ENCODE data around the gene HDAC9.

HDAC9 gene

DNA sequence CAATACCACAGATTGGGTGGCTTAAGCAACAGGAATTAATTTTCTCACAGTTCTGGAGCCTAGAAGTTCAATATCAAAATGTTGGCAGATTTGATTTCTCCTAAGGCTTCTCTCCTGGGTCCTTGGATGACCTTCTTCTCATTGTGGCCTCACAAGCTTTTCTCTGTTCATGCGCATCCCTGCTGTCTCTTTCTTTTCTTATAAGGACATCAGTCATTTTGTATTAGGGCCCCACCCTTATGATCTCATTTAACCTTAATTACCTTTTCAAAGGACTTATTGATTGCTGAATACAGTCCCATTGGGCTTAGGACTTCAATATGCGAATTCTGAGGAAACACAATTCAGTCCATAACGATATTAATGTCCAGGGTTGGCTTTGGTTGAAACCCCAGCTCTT, 285.4 kb downstream of the HDAC9 start:
- no peak for DNase-seq (ENCODE audit: low read depth, low spot score)

DNA sequence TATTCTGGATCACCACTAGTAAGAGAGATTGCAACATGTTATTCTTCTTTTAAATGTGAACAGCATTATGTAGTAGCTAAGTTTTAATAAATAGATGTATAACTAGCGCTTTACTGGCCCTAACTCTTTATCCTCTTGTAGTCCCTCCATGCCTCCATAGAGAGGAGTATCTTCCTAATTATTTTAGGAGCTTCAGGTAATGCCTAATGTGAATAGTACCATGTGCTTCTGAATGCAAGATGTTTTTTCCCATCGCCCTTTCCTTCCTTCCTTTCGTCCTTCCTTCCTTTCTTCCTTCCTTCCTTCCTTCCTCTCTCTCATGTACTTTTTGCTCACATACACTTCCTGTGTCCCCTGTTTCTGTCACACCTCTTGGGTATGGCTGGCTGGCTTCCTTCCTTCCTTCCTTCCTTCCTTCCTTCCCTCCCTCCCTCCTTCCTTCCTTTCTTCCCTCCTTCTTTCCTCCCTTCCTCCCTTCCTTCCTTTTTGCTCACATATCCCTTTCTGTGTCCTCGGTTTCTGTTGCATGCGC, 290.7 kb downstream of the HDAC9 start:
- DNase-seq (ENCODE audit: low read depth, low spot score) = no peak

DNA sequence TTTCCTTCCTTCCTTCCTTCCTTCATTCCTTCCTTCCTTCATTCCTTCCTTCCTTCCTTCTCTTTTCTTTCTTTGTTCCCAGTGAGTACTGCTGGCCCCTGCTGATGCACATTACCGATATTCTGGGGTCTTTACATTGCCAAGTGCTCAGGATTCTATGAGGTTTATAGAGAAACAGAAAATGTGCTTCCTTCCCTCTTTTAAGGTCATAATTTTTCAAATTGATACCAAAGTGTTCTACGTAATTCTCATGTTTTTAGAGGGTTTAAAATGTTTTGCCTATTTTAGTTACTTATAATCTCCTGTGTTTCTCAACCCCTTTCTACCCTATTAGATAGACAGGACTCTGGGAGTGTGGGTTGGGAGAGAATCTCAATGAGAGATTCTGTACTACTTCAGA, 291.2 kb downstream of the HDAC9 start:
- DNase-seq (ENCODE audit: low read depth, low spot score) = no peak

DNA sequence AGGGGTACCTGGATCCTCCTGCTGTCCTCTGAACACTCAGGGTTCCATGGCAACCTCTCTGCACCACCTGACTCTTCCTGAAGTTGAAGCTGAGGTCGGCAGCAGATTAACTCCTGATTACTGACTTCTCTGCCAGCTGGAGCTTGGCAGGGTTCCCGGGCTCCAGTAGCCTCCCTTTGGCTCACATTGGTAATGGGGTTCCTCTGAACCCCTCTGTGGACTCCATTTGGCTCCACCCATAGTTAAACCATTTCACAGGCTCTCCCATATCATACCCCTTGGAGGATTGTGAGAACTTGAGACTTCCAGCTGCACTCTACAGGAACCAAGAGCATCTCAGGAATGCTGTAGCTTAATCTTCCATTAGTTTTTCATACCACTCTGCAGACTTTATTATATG, 292.5 kb downstream of the HDAC9 start:
- DNase-seq (ENCODE audit: low read depth, low spot score) = no peak

DNA sequence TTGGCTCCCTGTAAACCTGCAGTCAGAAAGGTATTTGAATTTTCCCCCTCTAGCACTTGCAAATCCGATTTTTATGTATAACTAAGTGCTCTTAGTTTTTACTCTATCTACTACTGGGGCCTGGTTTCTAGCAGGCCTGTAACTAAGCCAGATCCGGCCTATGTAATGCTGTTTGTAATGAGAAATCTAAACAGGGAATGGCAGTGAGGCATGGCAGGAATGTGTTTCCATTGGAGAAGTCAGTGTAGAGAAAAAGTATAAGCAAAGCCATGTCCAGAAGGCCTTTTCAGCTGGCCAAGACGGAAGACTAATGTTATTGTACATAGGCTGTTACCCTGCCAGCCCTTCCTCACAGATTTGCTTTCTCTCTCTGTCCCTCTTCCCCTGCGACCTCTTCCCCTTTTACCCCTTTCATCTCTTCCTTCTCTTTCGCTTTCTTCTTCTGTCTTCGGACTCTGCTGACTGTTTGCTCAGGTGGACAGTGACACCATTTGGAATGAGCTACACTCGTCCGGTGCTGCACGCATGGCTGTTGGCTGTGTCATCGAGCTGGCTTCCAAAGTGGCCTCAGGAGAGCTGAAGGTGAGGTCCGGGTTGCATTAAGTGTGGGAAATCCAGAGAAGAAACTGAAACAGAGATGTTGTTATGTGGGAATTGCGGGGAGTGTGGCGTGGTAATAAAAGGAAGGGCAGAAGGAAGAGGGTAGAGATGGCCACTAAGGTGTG, 297.5 kb downstream of the HDAC9 start:
- no peak for DNase-seq (ENCODE audit: low read depth, low spot score)

DNA sequence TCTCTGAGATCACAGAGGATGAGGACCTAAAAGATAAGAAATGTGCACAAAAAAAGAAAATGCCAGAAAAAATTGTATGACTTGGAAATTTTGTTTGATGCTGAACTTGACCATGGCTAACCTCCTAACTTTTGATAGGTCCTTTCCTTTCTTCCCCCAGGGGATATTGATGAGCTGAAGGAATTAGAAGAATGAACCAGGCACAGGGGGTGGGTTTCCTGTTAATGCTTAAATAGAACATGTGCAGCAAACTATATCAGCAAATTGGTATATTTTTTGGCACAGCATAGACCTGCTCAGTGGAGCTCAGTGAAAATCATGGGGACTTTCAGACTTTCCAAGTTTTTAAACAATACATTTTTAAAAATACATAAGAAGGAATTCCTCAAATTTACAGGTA, 300.7 kb downstream of the HDAC9 start:
- DNase-seq (ENCODE audit: low read depth, low spot score) = no peak

DNA sequence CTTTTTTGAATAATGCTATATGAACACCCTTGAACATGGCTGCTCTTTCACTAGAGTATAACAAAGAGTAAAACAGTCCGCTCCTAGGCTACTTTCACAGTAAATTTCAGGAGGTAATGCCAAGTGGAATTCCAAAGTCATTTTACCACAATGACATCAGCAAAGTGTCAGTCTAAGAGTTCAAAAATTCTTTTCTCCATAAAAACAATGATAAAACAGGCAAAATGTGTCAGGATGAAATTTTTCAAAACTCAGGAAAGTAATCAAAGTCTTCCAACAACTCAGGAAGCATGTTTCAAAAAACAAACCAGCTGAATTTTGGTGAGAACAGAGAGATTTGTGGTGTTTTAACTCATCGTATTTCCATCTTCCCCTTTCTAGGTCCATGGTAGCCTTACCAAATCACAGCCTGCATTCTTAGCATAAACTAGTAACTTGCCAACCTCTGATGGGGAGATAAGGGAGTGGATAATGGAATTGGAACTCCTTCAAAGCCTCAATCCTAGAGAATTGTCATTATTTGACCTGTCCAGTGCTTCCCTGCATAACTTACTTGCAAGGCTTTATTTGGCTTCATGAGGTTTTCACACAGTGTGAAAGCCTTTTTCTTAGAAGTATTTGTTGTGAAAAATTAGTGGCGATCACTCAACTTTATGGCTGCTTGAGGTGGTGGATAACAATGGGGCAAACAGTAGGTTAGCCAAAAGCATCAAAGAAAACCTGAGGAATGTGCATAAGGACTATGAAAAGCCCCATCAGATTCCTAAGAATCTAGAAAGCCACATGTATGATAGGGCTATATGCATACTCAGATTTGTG, 302.7 kb downstream of the HDAC9 start:
- DNase-seq (ENCODE audit: low read depth, low spot score) = no peak

DNA sequence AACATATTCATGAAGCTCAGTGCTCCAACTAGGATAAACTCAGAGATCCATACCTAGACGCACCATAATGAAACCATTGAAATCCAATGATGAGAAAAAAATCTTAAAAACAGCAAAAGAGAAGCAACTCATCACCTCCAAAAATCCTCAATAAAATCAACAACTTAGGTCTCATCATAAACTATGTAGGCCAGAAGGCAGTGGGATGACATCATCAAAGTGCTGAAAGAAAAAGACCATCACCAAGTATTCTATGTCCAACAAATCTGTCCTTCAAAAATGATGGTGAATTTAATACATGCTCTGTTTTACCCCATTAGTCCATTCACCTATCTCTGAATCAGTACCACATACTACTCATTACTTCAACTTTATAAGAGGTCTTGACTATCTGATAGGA, 304.4 kb downstream of the HDAC9 start:
- no peak for DNase-seq (ENCODE audit: low read depth, low spot score)

DNA sequence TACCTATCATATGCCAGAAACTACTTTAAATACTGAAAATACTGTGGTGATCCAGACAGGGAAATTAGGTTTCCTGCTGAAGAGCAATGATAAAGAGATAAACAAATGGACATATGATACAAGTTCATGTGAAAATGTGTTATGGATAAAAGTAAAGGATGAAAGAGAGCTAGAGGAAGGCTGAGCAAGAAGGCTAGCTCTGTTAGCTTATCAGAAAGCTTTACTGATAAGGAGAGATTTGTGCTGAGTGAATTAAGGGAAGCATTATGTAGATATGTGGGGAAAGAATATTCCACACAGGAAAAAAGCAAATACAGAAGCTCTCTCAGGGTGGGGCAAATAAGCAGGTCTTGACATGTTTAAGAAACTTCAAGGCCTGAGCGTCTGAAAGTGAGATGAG, 308.4 kb downstream of the HDAC9 start:
- no peak for DNase-seq (ENCODE audit: low read depth, low spot score)

DNA sequence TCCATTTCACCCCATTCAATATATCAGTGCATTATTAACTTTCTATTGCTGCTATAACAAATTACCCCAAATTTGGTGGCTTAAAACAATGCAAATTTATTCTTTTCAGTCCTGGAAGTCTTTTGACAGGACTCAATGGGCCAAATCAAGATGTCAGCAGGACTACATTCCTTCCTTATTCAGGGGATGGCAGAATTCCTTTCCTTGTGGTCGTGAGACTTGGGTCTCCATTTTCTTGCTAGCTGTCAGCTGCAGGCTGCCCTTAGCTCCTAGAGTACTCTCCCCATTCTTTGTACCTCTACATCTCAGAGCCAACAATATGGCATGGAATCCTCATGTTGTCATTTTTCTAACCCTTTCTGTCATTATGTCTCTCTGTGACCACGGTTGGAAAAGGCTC, 310.6 kb downstream of the HDAC9 start:
- no peak for DNase-seq (ENCODE audit: low read depth, low spot score)

DNA sequence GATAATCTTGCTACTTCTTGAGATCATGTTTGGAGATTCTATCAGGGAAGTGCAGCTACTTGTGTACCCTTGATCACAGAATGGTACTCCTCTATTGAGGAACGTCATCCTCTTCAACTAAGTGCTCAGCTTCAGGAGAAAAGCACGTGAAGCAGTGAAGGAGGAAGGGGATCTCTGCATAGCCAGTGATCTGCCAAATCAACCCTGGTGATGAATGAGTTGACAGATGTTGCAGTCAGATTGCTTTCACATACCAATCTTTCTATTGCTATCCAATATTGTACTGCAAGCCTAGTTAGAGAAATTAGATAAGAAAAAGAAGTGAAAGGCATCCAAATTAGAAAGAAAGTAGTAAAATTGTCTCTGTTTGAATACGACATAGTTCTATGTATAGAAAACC, 312.5 kb downstream of the HDAC9 start:
- no peak for DNase-seq (ENCODE audit: low read depth, low spot score)

DNA sequence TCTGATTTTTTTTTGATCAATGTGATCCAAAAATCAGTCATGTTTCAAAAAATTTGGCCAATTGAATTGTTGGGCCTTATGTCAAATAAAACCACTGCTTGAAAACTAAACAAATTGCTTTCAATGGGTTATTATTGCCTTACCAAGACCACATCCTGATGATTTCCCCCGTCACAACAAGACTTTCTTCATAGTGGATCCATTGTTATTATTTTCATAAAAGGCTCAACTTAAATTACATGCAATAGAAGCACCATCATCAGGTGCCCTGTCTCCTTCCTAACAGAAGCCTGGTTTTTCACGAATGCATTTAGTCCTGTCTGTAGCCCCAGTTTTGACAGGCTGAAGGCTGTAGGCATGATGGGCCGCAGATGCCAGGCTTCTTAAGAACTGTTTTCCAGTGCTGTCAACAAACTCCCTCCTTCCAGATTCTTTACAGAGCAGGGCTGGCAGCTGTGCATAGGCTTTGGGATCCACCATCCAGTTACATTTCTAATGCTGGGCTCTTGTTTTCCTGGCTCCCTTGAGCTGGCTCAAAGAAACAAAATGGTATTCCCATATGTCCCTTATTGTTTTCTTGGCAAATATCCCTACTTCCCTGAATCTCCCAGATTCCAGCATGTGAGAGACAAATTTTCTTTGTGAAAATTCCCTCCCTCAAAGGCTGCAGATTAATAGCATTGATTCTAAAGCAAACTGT, 319.9 kb downstream of the HDAC9 start:
- no peak for DNase-seq (ENCODE audit: low read depth, low spot score)

DNA sequence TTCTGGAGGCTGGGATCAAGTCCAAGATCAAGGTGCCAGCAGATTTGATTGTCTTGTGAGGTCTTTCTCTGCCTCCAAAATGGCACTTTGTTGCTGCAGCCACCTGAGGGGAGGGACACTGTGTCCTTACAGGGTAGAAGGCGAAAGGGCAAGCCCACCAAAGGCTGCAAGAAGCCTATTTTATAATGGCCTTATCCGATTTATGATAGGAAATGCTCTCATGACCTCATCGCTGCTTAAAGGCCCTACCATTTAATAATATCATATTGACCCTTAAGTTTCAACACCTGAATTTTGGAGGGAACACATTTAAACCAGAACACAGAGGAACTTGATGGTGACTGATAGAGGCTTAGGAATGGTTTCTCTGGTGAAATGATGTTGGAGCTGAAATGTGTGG, 325.4 kb downstream of the HDAC9 start:
- DNase-seq (ENCODE audit: low read depth, low spot score) = no peak

DNA sequence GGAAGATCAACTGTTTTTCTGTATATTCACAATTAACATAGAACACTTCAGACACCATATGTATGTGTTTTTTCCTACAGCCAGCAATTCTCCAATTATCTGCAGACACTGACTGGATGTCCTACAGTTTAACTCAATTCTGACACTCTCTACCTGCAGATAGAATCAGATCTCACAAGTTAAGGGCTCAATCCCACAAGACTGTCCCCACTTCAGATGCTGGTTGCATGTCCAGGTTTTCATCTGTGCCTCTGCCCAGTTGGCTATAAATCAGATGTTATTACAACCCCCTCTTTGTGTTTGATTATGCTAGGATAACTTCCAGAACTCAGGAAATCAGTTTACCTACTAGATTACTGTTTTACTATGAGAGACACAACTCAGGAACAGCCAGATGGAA, 326.0 kb downstream of the HDAC9 start:
- DNase-seq (ENCODE audit: low read depth, low spot score) = no peak

DNA sequence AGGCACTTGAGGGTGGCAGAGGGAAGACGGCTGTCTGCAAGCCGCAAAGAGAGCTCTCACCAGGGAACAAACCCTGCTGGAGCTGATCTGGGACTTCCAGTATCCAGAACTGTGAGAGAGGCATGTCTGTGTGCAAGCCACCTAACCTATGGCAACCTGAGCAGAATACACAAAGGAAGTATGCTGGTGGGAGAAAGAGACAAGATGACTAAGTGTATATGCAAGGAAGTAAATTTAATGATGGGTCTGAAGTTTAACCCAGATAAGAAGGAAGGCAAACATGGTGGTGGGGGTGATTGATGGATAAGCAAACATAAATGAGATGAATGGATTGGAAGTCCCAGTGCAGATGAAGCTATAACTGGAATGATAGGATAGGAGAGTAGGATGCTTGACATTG, 328.6 kb downstream of the HDAC9 start:
- DNase-seq (ENCODE audit: low read depth, low spot score) = no peak

DNA sequence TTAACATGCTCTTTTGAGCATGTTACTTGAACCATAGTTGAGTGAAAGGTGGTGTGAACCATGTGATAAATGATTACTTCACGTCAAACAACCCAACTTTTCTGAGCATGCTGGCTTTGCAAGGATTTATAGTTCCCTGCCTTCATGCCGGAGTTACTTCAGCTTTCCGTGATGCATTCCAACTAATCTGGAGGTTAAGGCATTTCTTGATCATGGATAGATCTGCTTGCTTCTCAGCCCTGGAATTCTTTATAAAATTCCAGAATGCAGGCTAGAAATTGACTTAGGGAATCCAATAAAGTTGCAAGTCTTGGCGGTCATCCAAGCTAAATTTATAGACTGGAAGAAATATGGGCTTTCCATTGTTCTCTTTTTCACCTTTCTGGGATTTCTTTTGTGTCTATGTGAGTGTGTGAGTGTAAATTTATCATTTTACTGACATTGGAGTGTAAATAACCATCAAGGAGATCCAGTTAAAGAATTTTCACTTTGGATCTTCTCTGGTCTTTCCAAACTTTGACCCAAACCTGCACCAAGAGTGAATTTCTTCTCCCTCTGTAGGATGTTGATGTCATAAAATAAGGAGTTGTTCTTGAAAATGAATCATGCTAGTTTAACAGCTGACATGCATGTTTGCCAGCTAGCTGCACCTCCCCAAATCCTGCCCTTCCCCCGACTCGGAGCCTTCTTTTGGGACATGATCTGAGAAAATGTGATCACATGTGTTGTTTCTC, 332.9 kb downstream of the HDAC9 start:
- no peak for DNase-seq (ENCODE audit: low read depth, low spot score)

DNA sequence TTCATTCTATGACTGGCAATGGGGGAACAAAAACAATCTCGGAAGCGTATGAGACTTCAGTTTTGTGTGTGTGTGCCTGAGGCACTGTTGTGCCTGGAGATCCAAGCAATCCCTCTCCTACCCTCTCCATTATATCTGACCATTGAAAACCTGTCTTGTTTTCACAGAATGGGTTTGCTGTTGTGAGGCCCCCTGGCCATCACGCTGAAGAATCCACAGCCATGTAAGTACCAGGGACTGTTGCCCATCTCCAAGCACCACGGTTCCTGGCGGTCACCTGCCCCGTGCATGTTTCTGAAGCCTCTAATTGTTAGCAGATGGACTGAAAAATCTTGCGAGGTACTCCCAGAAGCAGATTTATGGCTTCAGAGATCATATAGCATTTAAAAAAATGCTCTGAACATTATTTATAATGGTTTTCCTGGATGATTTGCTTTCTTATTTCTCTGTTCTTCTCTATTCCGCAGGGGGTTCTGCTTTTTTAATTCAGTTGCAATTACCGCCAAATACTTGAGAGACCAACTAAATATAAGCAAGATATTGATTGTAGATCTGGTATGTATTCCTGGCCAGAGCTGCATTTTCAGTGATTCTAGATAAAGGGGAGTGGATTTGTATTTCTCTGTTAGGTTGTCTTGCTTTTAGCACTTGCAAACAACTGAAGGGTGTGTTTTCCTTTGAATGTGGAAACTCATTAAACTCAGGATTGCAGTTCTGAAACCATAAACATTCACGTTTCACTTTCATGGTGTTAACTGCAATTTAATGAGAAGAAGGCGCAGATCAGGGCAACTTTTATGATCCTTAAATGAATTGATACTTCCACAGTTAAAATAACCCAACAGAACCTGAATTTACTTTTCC, 333.7 kb downstream of the HDAC9 start:
- DNase-seq (ENCODE audit: low read depth, low spot score) = no peak

DNA sequence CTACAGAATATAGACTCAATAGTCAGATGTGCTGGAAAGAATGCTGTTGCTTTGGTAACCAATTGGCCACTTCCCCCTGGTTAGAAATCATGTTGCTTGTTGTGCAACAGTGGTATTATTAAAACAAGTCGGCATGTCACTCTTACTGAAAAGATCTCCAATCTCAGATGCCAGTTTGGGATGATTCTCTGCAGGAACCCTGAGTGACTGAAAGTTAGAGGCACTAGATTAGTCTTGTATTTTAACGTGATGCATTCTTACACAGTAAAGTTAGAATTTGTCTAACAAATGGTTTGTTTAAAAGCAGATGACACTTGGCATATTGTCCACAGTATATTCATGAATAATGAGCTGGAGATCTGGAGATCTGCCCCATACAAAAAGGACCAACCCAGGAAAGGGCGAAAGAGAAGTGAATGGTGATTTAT, 334.3 kb downstream of the HDAC9 start:
- no peak for DNase-seq (ENCODE audit: low read depth, low spot score)

DNA sequence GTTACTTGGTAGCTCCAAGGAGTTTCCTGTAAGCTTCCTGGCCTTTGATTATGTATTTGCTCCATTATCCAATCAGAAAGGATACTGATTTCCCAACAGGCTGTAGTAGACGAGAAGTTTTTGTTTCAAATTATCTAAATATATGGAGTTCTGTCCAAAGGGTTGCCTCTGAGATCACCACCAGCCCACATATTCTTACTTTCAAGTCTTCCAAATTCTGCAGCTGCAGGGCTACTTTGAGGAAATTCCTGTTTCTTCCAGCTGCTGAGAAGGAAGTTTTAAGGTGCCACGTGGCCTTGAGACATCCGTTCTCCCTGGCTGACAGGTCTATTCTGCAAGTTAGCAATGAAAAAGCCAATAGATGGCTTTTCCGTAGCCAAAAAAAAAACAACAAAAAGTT, 335.9 kb downstream of the HDAC9 start:
- DNase-seq (ENCODE audit: low read depth, low spot score) = no peak

DNA sequence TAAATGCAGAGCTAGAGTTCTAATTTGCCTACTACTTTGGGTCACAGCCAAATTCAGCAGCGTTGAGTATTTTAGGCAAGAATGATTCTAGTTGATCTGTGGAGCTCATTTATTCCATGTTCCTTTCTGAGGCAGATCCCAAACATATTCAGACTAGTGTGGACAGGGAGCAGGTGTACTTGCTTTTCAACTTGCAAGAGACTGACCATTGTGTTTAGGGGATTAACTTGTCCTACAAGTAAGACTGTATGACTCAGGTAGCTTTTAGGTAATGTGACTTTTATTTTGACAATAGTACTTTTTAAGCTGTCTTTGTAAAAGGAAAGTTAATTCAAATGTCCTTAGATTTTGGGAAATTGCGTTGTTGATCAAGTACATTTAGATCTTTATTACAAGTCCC, 336.4 kb downstream of the HDAC9 start:
- no peak for DNase-seq (ENCODE audit: low read depth, low spot score)

DNA sequence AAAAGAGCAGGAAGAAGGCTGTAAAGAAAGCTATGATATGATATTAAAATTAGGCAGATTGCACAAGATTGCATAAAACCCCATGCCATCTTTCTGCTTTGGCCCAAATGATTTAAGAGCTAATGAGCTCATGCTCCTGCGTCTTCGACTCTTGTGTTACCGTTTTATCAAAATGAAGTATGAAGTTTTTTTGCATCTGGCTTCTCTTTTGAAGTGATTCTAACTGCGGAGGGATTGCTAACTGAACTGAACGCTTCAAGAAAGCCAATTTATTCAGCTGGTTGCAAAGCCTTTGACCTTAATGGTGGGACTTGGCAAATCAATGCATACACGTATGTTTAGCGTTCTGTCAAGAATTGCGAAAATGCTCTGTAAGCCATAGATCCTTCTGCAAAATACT, 339.0 kb downstream of the HDAC9 start:
- DNase-seq (ENCODE audit: low read depth, low spot score) = no peak
